Medulla oblongata (tissue), 1 donor: ENCODE measurements around the gene ATP6V0A1.
"Not testable (repeated sequence)": the region's sequence is repeated elsewhere in the genome, so short reads cannot be mapped to it uniquely, and the experiment has no call there.

Source experiments
- DNase-seq: peaks from one replicate; pipeline ENCODE4 v3.0.0-alpha.2; 2015; ENCODE audit errors: extremely low spot score

Gene ATP6V0A1

DNA sequence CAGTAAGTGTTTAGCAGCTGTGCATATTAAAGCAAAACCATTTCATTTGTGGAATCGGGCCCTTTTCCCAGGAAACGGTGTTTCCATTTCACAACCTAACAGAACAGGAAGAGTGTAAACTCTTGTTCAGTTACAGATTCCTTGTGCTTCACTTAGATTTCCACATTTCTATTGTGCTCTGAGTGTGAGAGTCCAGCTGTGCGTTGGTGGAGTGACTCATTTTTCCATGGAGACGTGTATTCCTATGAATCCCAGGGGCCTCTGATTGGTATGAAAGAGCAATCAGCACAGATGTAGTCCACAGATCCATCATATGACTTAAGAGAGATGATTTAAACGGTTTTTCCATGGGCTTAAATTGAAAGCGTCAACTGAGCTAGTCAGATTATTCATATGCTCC lies 22.3 kb upstream of the ATP6V0A1 start:
- DNase-seq: no peak

DNA sequence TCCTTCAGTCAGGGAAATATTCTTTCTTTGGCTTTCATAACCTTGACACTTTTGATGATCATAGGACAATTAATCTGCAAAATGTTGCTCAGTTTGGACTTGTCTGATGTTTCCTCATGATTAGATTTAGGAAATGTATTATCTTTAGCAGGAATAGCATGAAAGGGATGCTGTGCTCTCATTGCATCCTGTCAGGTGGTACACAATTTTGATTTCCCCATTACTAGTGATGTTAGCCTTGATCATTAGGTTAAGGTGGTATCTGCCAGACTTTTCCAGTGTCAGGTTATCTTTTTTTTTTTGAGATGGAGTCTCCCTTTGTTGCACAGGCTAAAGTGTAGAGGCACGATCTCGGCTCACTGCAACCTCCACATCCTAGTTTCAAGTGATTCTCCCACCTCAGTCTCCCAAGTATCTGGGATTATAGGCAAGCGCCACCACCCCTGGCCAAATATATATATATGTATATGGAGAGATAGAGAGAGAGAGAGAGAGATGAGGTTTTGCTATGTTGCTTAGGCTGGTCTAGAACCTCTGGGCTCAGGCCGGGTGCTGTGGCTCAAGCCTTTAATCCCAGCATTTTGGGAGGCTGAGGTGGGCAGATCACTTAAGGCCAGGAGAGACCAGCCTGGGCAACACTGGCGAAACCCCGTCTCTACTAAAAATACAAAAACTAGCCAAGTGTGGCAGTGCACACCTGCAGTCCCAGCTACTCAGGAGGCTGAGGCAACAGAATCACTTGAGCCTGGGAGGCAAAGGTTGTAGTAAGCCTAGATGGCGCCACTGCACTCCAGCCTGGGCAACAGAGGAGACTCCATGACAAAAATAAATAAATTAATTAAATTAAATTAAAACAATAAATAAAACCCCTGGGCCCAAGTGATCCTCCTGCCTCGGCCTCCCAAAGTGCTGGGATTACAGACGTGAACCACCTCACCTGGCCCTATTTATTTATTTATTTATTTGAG lies 19.8 kb upstream of the ATP6V0A1 start:
- no peak for DNase-seq

DNA sequence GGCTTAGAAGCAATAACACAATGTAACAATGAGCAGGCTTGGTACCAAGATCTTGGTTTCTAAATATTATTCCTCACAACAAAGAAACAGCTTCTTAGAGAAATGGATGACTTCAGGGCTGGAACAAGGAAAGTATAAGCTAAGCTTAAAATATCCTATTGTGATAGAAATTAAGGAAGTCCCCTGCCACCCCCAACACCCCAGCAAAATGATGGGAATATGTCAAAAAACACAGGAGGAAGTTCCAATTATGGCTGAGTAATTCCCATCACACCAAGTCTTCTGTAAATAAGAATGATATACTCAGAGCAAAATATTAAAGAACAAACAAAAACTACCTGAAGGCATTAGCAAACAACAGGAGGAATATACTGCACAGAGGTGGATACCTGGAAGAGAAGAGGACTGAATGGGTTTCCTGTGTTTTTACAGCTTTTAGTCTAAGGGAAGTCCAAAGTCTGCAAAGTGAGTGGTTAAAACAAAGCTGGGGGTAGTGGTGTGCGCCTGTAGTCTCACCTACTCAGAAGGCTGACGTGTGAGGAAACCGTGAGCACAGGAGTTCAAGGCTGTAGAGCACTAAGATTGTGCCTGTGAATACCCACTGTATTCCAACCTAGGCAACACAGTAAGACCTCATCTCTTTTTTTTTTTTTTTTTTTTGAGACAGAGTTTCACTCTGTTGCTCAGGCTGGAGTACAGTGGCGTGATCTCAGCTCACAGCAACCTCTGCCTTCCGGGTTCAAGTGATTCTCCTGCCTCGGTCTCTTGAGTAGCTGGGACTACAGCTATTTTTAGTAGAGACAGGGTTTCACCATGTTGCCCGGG lies 17.1 kb upstream of the ATP6V0A1 start:
- DNase-seq: no peak

DNA sequence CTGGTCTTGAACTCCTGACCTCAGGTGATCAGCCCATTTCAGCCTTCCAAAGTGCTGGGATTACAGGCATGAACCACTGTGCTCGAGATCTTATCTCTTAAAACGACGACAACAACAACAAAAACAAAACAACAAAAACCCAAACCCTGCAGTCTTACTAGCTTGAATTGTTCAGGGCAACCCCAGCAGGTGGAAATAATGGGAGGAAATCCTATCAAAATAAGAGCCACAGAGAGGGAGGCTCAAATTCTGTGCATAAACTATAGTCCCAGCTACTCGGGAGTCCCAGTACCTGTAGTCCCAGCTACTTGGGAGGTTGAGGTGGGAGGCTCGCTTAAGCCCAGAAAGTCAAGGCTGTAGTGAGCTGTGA lies 16.5 kb upstream of the ATP6V0A1 start:
- no peak for DNase-seq

DNA sequence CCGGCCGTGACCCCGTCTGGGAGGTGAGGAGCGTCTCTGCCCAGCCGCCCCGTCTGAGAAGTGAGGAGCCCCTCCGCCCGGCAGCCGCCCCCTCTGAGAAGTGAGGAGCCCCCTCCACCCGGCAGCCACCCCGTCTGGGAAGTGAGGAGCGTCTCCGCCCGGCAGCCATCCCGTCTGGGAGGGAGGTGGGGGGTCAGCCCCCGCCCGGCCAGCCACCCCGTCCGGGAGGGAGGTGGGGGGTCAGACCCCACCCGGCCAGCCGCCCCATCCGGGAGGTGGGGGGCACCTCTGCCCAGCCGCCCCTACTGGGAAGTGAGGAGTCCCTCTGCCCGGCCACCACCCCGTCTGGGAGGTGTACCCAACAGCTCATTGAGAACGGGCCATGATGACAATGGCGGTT lies 9.5 kb upstream of the ATP6V0A1 start:
- not testable (repeated sequence) for DNase-seq

DNA sequence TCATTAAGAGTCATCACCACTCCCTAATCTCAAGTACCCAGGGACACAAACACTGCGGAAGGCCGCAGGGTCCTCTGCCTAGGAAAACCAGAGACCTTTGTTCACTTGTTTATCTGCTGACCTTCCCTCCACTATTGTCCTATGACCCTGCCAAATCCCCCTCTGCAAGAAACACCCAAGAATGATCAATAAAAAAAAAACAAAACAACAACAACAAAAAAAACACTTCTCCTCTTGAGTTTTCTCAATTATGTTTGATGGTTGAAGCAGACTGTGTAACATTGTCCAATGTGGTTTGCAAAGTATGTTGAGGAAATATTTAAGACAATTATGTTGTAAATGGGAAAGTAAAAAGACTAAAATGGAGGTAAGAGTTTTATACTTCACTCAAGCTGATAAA lies 8.8 kb upstream of the ATP6V0A1 start:
- DNase-seq: not testable (repeated sequence)

DNA sequence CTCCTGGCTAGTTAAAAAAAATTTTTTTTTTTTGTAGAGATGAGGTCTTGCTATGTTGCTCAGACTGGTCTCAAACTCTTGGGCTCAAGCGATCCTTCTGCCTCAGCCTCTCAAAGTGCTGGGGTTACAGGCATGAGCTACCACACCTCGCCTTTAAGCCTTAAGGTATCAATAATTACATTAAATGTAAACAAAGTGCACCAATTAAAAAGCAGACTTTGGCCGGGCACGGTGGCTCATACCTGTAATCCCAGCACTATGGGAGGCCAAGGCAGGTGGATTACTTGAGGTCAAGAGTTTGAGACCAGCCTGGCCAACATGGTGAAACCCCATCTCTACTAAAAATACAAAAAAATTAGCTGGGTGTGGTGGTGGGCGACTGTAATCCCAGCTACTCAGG lies 7.4 kb upstream of the ATP6V0A1 start:
- not testable (repeated sequence) for DNase-seq

DNA sequence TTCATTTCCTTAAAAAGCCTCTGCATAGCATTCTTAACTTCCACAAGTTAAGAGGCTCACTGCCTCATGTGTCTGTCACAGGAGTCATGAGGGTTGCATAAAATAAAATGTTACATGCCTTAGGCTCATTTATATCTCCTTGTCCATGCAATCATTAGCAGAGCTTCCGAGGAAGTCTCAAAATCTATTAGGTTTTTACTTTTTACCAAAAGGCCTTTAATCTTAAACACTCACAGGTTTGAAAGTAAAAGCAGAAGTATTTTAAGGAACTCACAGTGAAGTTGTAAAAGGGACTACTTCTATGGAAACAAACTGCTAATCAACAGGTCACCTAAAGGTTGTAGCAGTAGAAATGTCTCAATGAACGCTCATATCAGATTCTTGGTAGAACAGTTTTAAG lies 5.2 kb upstream of the ATP6V0A1 start:
- peak; percentile 36 for DNase-seq

DNA sequence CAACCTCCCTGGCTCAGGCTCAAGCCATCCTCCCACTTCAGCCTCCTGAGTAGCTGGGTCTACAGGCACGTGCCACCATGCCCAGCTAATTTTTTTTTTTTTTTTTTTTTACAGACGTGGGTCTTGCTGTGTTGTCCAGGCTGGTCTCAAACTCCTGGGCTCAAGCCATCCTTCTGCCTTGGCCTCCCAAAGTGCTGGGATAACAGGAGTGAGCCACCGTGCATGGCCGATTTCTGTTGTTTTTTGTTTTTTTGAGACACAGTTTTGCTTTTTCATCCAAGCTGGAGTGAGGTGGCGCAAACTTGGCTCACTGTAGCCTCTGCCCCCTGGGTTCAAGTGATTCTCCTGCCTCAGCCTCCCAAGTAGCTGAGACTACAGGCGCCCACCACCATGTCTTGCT lies 3.7 kb upstream of the ATP6V0A1 start:
- DNase-seq: not testable (repeated sequence)

DNA sequence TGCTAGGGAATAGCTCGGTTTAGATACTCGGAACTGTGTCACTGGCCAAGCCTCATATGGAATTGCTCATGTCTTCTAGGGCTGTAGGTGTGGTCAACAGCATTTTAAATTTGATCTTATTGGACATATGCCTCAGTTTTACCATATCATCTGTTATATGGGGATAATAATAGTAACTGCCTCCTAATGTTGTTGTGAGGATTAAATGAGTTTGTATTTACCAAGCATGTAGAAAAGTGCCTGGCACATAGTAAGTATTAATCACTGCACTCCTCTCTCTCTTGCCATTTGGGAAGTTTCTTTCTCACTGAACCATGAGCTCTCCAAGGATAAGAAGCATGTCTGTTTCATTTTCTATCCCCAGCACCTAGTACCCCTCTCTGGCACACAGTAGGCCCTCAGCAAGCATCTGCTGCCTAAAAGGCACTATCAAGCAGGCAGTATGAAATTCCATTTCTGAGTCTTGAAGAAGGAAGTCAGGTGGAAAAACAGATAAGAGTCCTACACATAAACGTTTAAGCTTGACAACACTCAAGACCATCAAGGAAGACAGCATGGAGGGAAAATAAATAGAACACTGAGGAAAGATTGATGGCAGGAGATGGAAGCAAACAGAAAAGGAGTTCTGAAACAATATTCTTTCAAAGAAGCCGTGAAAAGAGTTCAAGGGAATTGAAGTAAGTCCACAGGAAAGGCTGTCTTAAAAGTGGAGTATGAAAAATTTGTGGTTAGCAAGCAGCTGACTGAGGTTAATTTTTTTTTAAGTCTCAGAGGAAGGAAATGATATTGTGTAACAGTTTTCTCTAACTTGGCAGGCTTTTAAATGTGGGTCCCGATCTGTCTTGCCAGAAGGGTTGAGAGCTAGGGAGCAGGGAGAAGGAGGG lies 2.2 kb upstream of the ATP6V0A1 start:
- peak; percentile 79 for DNase-seq

DNA sequence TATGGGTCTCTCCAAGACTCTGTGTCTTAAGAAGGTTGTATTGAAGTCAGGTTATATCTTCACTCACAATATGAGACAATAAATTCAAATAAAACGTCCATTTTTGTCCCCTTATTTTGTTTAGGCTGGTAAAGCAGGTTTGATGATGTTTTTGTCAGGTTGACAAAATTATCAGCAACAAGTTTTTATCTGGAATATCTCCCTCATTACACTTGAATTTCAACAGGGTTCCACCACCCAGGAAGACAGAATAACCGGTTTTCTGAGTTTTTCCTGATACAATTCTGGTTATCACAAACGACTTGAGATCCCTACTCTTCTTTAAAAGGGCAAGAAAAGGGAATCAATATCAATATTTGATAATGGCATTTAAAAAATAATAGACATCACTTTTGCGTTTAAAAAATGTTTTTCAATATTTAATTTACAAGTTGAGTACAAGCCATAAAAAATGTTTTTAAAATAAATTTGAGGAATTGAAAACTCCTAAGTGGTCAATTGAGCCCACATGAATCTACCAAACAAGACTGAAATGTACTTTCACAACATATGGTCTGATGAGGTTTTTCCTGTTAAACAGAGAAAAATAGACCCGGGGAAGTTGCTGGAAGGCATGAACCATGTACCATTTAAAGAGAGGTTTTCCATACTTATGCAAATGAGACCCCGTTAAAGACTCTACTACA lies 1.4 kb upstream of the ATP6V0A1 start:
- peak; percentile 68 for DNase-seq

DNA sequence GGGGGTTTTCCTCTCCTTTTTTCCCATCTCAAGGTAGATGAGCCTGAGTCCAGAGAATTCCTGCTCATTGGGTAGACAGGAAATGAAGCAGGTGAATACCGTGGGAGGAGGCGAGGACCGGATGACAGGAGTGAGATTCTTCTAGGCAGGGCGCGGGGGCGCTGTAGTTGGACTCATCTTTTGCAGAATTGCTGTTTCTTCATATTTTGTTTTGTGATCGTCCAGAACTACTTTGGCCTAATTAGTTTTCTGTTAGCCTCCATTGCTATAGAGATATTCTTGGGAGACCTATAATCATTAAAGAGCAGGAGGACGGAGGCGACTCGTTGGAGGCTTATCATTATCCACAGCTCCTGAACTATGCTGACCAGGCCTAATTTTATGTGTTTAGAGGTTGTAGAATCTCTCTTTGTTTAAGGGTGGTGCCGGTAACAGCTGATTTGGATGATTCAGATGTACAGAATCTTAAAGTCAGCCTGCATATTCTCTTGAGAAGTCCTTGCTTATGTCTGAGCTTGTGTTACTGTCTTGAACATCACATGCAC lies 650 bp downstream of the ATP6V0A1 start:
- peak; percentile 84 for DNase-seq

DNA sequence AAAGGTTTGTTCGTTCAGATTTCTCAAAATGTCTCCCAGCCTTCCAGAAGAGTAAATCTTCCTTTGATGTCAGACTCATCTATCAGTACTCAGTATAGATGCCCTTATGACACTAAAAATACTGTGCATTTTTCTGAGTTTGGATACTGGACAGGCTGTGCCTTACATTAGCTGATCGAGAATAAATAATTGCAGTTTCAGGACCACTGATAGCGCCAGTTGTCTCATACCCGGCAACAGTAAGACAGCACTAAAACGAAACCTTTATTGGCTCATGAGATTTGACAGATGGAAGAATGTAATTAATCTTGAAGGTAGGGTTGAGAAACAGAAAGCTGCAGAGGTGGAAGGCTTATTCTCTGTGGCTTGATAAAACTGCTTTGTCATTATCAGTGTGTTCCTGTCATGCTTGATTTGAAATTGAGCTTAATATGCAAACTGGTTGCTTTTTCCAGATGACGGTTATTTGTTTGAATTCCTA lies 1.2 kb downstream of the ATP6V0A1 start:
- peak; percentile 60 for DNase-seq

DNA sequence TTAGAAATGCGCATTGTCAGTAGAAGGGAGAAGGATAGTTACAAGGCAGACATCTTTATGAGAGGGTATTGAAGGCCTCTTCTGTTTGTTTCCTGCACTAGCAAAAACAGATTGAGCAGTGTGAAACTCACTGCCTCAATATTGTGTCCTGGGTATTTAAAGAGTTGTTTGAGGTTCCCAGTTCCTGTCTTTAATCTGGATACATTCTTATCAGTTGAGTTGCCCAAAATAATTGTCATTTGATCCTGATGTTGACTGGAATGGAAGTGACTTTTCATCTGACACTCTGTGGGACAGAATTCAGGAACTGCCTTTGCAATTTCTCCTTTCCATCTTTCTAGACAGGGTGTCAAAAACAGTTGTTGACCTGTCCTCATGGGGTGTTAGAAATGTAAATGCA lies 1.7 kb downstream of the ATP6V0A1 start:
- DNase-seq: peak; percentile 47

DNA sequence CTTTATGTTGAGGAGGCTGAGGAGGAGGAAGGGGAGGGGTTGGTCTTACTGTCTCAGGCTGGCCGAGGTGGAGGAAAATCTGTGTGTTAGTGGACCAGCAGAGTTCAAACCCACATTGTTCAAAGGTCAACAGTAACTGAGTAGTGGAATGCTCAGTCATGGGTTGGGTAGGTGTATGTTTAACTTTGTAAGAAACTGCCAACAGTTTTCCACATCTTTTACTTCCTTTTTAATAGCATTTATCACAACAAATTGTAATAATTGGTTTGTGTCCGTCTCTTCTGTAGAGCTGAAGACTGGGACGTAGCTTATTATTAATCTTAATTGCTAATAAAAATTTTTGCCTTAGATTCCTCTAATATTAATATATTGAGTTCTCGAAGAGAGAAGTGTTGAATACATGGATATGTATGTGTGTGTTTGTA lies 5.3 kb downstream of the ATP6V0A1 start:
- no peak for DNase-seq

DNA sequence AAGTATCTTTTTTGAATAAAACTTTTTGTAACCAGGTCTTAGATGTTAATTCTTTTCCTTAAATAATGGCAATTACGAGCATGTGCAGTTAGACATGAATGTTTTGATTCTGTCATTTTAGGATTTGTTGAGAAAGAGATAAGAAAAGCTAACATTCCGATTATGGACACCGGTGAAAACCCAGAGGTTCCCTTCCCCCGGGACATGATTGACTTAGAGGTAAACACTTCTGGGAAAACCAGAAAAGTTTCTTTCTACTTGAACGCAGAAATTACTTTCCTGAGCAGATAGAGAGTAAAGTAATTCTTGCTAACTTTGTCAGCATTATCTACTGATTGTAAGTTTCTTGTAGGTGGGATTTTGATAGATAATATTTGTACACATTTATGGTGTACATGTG lies 9.2 kb downstream of the ATP6V0A1 start:
- no peak for DNase-seq

DNA sequence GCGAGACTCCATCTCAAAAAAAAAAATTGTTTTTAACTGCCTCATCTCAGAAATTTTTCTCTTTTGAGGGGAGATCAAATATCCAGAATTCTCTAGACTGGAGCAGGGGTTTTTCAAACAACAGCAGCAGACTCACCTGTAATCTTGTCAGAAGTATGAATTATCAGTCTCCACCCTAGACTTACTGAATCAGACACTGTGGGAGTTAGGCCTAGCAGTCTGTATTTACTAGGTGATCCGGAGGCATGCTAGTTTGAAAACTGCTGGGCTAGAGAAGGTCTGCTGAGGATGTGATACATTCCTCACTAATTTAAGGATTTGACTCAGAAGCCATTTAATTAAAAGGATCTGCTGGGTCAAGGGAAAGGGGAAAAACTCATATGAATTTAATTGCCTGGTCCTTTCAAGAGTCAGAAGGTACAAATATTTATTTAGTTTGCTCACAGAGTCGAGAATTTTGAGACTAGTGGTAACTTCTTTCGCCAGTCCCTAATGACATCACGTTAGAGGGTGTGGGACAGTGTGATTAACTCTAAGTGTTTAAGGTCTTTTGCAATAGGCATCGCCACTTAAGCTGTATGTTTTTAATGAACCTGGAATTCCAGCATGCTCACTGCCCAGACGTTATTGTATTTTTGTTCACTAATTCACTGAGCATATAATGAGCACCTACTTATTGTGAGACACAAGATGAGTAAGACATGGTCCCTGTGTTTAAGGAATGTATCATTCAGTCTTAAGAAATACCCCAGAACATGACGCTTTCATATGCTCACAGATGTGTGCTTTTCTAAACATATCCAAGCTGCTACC lies 14.2 kb downstream of the ATP6V0A1 start:
- DNase-seq: no peak

DNA sequence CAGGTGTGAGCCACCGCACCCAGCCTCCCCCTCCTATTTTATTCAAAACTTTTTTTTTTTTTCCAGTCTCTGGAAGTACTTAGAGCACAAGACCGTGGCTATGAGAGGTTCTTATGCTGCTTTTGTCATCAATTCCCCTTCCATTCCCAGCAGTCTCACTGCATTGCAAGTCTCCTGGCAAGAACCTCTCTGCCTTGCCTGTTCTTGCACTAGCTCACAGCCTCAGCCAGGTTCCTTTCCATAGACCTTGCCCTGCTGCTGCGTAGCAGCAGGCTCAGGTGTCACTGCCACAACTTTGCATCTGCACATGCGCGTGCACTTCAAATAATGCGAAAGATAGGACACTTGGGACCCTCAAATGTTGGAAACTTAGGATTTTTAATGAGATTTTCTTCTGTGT lies 15.6 kb downstream of the ATP6V0A1 start:
- no peak for DNase-seq

DNA sequence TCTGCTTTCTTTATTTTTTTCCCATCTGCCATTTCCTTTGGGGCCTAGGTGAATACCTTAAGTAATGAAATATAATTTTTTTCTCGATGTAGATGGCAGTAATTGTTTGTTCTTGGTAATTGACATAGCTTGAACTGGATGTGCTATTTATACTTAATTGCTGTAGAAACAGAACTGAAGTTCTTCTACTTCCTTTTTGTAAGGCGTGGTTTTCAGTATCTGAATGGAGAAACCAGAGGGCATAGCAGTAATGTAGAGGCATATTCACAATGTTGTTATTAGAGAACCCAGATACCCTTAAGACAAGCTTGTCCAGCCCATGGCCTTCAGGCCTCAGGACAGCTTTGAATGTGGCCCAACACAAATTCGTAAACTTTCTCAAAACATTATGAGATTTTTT lies 16.4 kb downstream of the ATP6V0A1 start:
- no peak for DNase-seq

DNA sequence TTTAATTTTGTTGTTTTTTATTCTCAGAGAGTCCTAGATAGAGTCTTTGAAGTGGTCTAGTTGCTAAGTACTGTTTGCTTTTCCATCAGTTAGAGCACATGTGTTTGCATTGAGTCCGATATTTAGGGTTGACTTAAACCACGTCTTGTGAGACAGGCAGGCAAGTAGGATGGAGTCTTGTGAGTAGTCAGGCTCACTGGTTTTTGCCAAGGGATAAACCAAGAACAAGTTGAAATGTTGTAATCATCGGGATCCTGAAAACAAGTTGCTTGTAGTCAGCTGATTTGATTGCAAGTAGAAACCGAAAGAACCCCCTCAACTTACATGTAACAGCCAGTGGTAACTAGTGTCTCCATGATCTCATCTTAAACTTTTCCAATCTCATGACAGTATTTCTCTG lies 17.2 kb downstream of the ATP6V0A1 start:
- peak; percentile 58 for DNase-seq
